ENCODE measurements around the gene TPCN1.

DNA sequence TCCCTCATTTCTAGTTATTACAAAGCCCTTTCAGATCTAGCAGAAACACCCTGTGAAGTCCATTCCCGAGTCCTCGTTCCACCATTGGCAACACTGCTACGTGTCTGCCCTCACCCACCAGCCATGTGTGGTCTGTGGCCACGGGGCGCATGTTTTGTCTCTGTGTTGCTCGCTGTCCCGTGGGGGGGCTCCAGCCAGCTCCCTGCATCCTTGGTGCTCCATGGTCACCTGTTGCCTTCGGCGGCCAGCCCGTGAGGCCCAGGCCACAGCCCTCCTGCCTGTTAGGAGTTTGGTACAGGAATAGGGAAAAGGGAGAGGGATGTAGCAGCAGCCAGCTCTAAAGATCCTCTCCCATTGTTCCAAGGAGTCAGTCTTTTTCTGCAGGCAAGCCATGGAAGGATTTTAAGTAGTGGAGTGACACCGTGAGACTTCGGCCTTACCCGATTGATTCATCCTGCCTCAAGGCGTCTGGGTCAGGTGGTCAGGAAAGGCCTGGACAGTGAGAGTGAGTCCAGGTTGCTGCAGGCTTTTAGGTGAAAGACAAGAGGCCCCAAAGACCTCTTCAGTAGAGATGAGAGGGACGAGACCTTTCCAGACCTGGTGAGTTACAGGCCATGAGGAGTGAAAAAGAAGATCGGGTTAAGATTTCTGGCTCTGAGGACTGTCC is 30.3 kb downstream of the TPCN1 start:
- TF ChIP-seq POLR2AphosphoS5 (IDR thresholded peaks at IDR 0.05): no peak
- TF ChIP-seq, protein P1, sequence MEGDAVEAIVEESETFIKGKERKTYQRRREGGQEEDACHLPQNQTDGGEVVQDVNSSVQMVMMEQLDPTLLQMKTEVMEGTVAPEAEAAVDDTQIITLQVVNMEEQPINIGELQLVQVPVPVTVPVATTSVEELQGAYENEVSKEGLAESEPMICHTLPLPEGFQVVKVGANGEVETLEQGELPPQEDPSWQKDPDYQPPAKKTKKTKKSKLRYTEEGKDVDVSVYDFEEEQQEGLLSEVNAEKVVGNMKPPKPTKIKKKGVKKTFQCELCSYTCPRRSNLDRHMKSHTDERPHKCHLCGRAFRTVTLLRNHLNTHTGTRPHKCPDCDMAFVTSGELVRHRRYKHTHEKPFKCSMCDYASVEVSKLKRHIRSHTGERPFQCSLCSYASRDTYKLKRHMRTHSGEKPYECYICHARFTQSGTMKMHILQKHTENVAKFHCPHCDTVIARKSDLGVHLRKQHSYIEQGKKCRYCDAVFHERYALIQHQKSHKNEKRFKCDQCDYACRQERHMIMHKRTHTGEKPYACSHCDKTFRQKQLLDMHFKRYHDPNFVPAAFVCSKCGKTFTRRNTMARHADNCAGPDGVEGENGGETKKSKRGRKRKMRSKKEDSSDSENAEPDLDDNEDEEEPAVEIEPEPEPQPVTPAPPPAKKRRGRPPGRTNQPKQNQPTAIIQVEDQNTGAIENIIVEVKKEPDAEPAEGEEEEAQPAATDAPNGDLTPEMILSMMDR (IDR thresholded peaks at IDR 0.05): no peak
- TF ChIP-seq POLR2A (IDR thresholded peaks at IDR 0.05): no peak
- TF ChIP-seq EP300 (IDR thresholded peaks at IDR 0.05; ENCODE audit: low read depth): no peak

Measured in transverse colon (tissue), 4 donors.